ENCODE measurements around the gene CROT.

Gene CROT

GRCh38 chr7:87345166-87345927 is at the start of gene CROT:
CROT (plus strand) TSS chr7:87345664; CDS start chr7:87349069, 3,405 bp downstream.
- no peak for TF ChIP-seq CTCF (IDR thresholded peaks at IDR 0.05; ENCODE audit: extremely low read depth, missing control alignments)
- DNase-seq (ENCODE audit: low spot score), result peak; percentile 90

GRCh38 chr7:87300756-87301155 is 44.7 kb upstream of the CROT start:
- no peak for DNase-seq (ENCODE audit: low spot score)
- no peak for TF ChIP-seq CTCF (IDR thresholded peaks at IDR 0.05; ENCODE audit: extremely low read depth, missing control alignments)

- DNase-seq (ENCODE audit: low spot score), result no peak
- TF ChIP-seq CTCF (IDR thresholded peaks at IDR 0.05; ENCODE audit: extremely low read depth, missing control alignments), result no peak
These were observed 34.6 kb upstream of the CROT start for GRCh38 chr7:87310790-87311419.

DNA sequence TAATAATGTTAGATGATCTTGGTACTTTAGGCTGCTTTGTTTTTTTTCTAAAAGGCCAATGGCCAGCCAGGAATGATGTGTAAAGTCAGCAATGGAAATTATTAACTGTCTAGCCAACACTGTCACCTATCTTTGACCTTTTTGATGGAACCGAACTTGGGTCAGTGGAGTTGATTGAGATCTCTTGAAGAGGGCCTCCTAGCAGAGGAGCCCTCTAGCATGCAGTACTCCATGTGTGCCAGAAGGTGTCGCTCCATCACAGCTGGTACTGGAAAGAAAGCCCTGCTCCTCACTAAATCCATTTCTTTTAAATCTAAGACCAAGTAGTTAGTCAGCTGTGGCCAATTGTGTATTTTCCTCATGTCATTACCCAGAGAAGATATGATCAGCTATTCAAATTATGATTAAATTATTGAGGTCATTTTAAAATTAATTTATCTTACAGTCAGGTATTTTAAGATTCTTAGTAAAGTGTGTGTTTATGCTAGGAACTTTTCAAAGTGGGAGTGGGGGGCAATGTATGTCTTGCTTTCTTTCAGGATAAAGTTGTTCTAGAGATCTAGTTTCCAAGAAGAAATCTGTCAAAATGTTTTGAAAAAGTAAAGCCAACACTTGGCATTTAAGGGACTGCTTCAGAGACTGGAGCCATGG is 33.1 kb upstream of the CROT start:
- DNase-seq (ENCODE audit: low spot score), result peak; percentile 72
- TF ChIP-seq CTCF (IDR thresholded peaks at IDR 0.05; ENCODE audit: extremely low read depth, missing control alignments), result peak; percentile 94

DNA sequence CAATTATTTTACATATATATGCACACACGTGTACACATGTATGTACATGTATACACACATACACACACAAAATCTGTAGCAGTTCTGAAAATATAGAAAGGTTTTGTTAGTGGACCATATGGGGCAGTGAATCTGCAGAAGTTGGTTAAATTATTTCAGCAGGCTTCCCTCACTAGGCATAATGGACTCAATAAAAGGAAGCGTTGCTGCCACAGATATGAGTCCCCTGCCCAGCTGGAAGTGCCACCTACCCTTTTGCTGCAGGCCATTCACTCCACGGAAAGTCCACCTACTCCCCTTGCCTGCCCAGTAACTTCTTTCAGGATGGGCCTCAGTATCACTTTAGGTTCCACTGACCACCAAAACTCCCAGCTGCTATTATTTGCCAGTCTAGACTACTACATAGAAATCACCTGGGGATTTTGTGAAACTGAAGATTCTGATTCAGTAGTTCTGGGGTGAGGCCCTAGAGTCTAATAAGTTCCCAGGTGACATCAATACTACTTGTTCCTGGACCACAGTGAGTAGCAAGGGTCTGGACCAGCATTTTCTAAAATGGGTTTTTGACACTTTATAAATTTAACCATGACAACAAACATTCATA is 29.3 kb upstream of the CROT start:
- no peak for TF ChIP-seq CTCF (IDR thresholded peaks at IDR 0.05; ENCODE audit: extremely low read depth, missing control alignments)
- DNase-seq (ENCODE audit: low spot score), result peak; percentile 36

- TF ChIP-seq CTCF (IDR thresholded peaks at IDR 0.05; ENCODE audit: extremely low read depth, missing control alignments), result no peak
- DNase-seq (ENCODE audit: low spot score), result no peak
These were observed 28.5 kb upstream of the CROT start for GRCh38 chr7:87316846-87317552.
